ENCODE results near the gene CARD10.

DNA sequence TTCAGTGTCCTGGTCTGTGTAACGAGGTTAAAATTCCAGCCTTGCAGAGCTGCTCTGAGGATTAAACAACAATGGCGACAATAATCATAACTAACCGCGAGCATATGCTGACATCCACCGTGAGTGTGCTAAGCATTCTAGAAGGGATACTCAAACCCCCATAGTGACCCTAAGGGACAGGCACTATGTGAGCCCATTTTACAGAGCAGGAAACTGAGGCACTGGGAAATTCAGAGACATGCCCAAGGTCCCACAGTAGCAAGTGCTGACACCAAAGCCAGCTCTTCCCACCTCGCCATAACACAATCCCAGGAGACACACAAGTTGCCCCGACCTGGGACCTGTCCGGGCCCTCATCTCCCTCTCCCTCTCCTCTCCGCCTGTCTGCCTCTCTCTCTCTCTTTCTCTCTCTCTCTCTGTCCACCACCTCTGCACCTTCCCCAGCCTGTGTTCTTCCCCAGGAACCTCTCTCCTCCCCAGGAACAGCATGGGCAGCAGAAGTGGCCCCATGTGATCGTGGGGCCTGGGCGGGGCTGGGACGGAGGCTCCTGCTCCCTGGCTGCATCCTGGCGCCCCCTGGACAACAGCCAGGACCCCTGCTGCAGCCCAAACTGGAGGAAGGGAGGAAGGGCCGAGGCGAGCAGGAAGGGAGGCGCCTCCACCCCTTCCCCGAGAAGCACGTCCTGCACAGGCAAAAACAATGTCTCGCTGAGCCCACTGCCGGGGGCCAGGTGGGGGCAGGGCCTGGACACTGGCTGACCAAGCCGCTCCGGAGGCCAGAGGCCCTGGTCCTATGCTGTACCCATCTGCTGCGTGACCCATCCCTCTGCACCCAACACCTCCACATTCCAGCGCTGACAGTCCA lies 18.2 kb downstream of the CARD10 start:
- TF ChIP-seq, protein P1, sequence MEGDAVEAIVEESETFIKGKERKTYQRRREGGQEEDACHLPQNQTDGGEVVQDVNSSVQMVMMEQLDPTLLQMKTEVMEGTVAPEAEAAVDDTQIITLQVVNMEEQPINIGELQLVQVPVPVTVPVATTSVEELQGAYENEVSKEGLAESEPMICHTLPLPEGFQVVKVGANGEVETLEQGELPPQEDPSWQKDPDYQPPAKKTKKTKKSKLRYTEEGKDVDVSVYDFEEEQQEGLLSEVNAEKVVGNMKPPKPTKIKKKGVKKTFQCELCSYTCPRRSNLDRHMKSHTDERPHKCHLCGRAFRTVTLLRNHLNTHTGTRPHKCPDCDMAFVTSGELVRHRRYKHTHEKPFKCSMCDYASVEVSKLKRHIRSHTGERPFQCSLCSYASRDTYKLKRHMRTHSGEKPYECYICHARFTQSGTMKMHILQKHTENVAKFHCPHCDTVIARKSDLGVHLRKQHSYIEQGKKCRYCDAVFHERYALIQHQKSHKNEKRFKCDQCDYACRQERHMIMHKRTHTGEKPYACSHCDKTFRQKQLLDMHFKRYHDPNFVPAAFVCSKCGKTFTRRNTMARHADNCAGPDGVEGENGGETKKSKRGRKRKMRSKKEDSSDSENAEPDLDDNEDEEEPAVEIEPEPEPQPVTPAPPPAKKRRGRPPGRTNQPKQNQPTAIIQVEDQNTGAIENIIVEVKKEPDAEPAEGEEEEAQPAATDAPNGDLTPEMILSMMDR (IDR thresholded peaks at IDR 0.05), result no peak
- no peak for TF ChIP-seq POLR2A (IDR thresholded peaks at IDR 0.05; ENCODE audit: low read depth)

Data from esophagus muscularis mucosa (tissue), 3 donors.